NCI-H1105 treated with DMSO at 0.1 percent for 48 hours (cell line): ENCODE results near the gene KLF13.
A peak's percentile ranks its signal among the peaks of the same experiment; 100 is the strongest.
"Not testable (repeated sequence)": the region's sequence is repeated elsewhere in the genome, so short reads cannot be mapped to it uniquely, and the experiment has no call there.

Experiments used
- DNase-seq: peaks from one replicate; lab custom pipeline; 2025; lab: John Stamatoyannopoulos, UW

Gene KLF13

DNA sequence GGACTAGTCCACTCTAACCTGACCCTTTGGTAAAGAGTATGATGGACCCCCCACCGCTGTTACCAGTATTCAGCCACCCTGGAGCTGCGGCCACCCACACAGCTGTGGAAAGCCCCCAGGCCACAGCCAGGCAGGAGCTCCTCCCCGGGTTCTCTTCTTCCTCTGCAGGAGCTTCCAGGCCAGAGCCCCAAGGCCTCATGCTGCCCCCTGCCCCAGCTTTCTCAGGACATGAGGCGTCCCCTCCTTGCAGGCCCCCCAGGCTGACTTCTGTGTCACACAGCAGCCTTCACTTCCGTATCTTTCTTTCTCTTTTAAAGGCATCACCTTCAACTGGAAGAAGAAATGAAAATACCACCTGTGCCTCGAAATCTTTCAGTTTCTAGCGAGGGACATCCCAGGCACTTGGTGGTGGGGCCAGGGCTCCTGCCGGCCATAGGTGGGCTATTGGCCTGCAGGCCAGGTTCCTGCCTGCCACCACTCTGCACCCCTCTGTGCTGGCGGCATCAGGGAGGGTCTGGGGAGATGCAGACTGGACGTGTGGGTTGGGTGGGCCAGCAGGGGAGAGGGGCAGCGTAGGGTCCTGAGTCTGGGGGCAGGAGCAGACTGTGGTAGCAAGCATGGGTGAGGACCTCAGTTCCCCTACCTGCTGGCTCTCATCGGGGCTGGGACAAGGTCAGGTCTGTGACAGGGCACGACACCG is 19.9 kb downstream of the KLF13 start:
- DNase-seq: no peak

DNA sequence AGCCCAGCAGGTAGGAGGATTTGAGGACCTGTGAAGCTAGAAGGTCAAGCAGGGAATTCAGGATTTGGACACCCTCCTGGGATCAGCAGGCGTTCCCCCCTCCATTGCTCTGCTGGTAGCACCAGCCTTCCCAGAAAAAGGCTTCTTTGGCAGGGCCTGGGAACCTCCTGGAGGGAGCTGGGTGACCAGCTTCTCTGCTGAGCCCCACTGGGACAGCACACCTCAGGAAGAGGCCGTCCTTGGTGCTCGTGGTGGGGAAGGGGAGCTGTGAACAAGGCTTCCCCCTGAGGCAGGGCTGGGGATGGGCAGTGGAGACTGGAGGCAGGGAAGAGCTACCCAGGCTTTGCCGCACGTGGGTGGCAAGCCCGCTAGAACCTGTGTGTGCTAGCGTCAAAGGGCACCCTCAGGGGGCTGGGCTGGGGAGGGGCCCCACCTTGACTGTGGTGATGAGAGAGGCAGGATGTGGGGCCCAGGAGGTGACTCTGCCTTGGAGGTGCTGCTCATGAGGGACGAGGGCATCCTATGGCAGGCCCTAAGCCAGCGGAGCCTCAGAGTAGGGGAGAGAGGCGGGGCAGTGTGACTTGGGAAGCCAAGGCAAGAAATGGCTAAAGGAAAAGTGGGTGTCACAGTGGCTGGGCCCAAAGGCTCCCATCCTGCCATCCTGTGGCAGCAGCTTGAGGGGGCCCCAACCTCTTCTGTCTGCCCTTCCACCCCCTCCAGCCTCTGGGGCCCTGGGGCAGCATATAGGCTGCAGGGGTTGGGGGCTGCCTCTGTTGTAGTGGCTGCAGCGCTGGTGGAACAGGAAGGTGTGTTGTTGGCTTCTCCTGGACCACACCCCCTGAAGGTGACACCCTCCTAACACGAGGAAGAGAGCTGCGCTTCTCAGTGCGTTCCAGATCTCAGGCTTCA is 20.7 kb downstream of the KLF13 start:
- no peak for DNase-seq

- DNase-seq: no peak
These were observed 21.6 kb downstream of the KLF13 start for GRCh38 chr15:31347981-31348803.

GRCh38 chr15:31349233-31350141 is 22.9 kb downstream of the KLF13 start:
- no peak for DNase-seq

- DNase-seq: no peak
These were observed 24.1 kb downstream of the KLF13 start for GRCh38 chr15:31350771-31351170.

DNA sequence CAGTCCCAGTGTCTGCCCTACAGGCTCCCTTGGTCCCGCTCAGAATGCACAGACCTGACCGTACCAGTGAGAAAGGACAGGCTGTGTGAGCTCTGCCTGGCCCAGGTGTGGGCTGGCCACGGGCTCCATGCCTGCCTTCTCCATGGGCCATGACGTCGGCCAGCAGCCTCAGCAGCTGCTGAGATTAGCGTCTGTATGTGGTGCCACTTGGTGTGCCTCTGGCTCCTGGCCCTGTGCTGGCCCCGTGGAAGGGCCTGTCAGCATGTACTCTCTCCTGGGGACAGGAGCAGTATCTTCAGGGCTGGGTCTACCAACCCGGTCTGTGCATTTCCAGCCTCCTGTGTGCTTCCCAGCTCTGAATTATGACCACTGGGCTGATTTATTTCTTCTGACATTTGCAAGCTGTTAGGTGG is 25.7 kb downstream of the KLF13 start:
- DNase-seq: no peak

DNA sequence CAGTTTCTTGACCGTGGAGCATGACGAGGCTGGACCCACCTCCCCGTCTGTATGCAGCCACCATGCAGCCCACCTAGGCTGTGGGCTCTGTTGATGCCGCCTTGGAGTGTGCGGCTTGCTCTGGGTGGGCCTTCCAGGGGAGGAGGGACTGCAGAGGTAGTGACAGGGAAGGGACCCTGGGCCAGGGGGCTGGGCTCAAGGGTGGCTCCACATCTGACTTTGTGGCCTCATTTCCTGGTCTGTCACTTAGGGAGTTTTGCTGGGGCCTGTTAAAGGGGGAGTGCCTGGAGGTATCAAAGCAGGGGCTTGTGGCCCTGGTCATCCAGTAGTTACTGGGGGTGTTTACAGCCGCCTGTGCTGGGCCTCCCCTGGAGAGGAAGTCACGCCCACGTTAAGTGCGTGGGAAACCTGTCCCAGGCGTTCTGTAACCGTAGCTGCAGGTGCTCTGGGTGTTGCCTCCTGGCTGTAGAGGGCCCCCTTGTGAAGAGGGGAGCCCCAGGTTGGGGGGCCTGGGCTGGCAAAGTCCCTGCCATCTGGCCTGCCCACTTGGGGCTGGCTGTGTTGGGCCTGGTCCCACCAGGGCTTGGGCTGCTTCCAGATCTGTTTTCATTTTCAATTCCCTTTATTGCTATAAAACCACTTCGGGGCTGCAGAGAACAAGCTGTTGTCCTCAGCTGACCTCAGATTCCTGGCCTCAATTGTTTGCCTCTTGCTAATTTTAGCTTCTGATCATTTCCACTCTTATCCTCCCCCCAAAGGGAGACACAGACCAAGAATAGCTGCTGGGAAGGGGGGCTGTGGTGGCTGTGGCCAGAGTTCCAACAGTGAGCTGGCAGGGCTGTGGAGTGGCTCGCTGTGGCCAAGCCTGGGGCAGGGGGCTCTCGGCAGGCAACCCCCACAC is 26.5 kb downstream of the KLF13 start:
- peak; percentile 52 for DNase-seq

- no peak for DNase-seq
These were observed 27.3 kb downstream of the KLF13 start for GRCh38 chr15:31353931-31354330.

GRCh38 chr15:31356097-31356496 is 29.5 kb downstream of the KLF13 start:
- not testable (repeated sequence) for DNase-seq

DNA sequence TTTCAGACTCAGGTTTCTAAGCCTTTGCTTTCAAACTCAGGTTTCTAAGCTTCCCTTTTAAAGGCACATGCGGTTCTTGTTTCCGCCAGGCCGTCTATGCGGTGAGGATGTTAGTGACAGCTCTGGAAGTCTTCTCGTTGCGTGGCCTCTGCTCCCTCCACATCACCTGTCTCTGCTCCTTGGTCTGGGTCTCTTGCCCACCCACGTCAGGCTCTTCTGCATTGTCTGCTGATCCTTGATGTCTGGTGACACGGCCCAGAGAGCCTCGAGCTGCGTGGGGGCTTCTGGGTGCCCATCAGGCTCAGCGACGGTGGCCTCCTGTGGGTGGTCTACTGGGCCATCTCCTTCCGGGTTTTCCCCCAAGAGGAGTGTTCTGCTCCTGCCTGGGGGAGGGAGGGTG is 30.5 kb downstream of the KLF13 start:
- no peak for DNase-seq

DNA sequence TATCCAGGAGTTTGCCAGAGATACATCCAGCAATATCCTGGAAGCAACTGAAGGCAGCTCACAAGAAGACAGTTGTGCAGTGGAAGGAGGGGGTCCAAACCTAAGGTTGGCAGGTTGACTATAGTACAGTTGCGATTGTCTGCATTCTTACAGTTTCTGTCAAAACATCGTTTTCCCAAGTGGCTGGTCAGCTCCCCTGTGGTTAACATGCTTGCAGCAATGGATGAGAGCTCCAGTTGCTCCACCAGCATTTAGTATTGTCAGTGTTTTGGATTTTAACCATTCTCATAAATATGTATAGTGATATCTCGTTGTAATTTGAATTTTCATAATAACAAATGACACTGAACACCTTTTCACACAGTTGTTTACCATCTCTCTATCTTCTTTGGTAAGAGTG is 31.5 kb downstream of the KLF13 start:
- DNase-seq: no peak

- DNase-seq: no peak
These were observed 32.5 kb downstream of the KLF13 start for GRCh38 chr15:31358957-31359701.

DNA sequence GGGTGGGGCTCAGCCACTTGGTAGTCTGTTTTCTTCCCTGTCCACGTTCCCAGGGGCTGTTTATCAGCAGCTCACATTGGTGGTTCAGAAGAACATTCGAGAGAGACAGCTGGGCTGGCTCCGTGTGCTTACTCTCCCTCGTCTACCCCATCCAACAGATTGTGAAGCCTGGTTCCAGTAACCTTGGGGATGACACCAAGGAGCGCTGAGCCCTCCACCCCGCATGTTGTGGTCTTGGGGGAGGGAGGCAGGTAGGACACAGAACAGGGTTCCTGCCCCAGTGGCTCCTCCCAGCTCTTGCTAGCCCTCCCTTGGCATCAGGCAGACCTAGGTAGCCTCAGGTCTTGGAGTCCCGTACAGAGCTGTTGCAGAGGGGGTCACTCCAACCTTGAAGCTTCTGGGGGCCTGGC is 33.1 kb downstream of the KLF13 start:
- no peak for DNase-seq

DNA sequence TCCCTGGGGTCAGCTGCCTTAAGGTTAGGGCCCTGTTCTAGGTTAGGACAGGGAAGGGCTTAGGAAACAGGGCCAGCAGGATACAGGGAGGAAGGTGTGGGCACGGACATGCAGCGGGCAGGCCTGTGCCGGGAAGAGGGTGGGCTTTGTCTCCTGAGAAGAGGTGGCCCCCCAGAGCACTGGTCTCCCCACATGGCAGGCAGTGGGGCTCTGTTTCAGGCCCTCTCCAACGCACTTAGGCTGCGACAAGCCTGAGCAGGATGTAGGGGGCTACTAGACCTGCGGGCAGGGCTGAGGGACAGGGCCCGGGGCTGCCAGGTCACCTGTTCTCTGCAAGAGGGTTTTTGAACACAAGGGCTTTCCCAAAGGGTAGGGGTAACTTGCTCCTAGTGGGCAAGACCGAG is 33.5 kb downstream of the KLF13 start:
- no peak for DNase-seq

- DNase-seq: peak; percentile 81
These were observed 34.5 kb downstream of the KLF13 start for GRCh38 chr15:31360843-31361763.

- DNase-seq: peak; percentile 32
These were observed 35.3 kb downstream of the KLF13 start for GRCh38 chr15:31361764-31362515.

GRCh38 chr15:31362886-31363285 is 36.3 kb downstream of the KLF13 start:
- DNase-seq: no peak
